B cell (primary cell): Measurements from ENCODE around the gene PTPRN2. TPM values are rescaled to one million over a fixed set of nuclear protein-coding genes. Genes with fewer than 3 reads are reported as not detected.

Source experiments
- ATAC-seq: fragments of 200-7000 bp; cut with Tn5 transposase; one replicate; pipeline ENCODE4 v1.10.0; 2021; ENCODE audit warnings: low read depth, mild to moderate bottlenecking, moderate number of reproducible peaks, moderate library complexity
- CTCF ChIA-PET: fragments of 350-600 bp; sonication (Branson Sonifier 250); formaldehyde crosslinking; loops from one replicate; lab custom pipeline; 2021; ENCODE audit warnings: antibody characterized with exemption, inconsistent platforms; lab: Charles Lee
- POLR2A ChIA-PET: fragments of 350-600 bp; sonication (Branson Sonifier 250); formaldehyde crosslinking; loops from one replicate; lab custom pipeline; 2021; ENCODE audit warnings: antibody characterized with exemption; lab: Charles Lee
- DNase-seq: peaks from one replicate; pipeline ENCODE4 v3.0.0; 2013
- H2AFZ ChIP-seq: 2 replicates; pipeline ENCODE4 v1.6.1; 2012; ENCODE audit warnings: mild to moderate bottlenecking, low read depth, low read length; ENCODE audit not compliant: insufficient read depth, poor library complexity, severe bottlenecking
- H3K27ac ChIP-seq, 2 donors: 1 replicate in 1 of 2; 2 replicates in 1 of 2; pipeline ENCODE4 v1.5.1; 2012 to 2013; ENCODE audit warnings: low read length in 2 of 2, mild to moderate bottlenecking in 2 of 2, moderate library complexity in 1 of 2
- H3K27me3 ChIP-seq, 4 experiments: fragments of 200-600 bp in 1 of 4; sonication (generic) in 1 of 4; replicated peaks in 1 of 4; 1 replicate in 2 of 4; 2 replicates in 2 of 4; pipeline versions ENCODE4 v1.6.1 to v1.7.0; 2013 to 2016; ENCODE audit warnings: low read length in 3 of 4, mild to moderate bottlenecking in 2 of 4, mixed read lengths in 1 of 4, moderate library complexity in 1 of 4; ENCODE audit not compliant: insufficient read depth in 4 of 4, control insufficient read depth in 3 of 4; ENCODE audit errors: control extremely low read depth in 1 of 4
- H3K36me3 ChIP-seq, 2 experiments: replicated peaks in 1 of 2; 1 replicate in 1 of 2; 2 replicates in 1 of 2; pipeline versions ENCODE4 v1.6.1 to v1.7.1; 2013; ENCODE audit warnings: low read length in 1 of 2; ENCODE audit not compliant: insufficient read depth in 2 of 2, control insufficient read depth in 1 of 2; ENCODE audit errors: control extremely low read depth in 1 of 2, extremely low read depth in 1 of 2
- H3K4me1 ChIP-seq, 2 donors: fragments of 200-600 bp in 1 of 2; sonication (generic) in 1 of 2; 1 replicate in 1 of 2; 2 replicates in 1 of 2; pipeline versions ENCODE4 v1.5.1 to v1.6.1; 2013 to 2017; ENCODE audit warnings: low read length in 2 of 2; ENCODE audit not compliant: control insufficient read depth in 2 of 2, insufficient read depth in 2 of 2
- H3K4me2 ChIP-seq: replicated peaks from 2 replicates; pipeline ENCODE3; 2012; ENCODE audit warnings: mild to moderate bottlenecking, low read depth, low read length; ENCODE audit not compliant: poor library complexity, severe bottlenecking
- H3K4me3 ChIP-seq, 5 experiments: fragments of 200-600 bp in 1 of 5; sonication (generic) in 1 of 5; 1 replicate in 3 of 5; 2 replicates in 2 of 5; pipeline versions ENCODE4 v1.5.1 to v1.7.0; 2011 to 2016; ENCODE audit warnings: low read length in 4 of 5, mild to moderate bottlenecking in 4 of 5, low read depth in 2 of 5, control low read depth in 1 of 5, moderate library complexity in 1 of 5; ENCODE audit not compliant: insufficient read depth in 1 of 5; ENCODE audit errors: control extremely low read depth in 1 of 5, extremely low read depth in 1 of 5
- H3K79me2 ChIP-seq: fragments of 200-600 bp; sonication (generic); one replicate; pipeline ENCODE4 v1.6.0; 2016; ENCODE audit warnings: low read length; ENCODE audit not compliant: control insufficient read depth, insufficient read depth
- H3K9ac ChIP-seq: fragments of 200-600 bp; sonication (generic); 2 replicates; pipeline ENCODE4 v1.6.1; 2017; ENCODE audit warnings: mild to moderate bottlenecking, low read length, moderate library complexity
- H3K9me3 ChIP-seq, 3 donors: one replicate each; pipeline versions ENCODE4 v1.6.1 to v1.7.1; 2013; ENCODE audit warnings: low read length in 2 of 3; ENCODE audit not compliant: control insufficient read depth in 2 of 3, insufficient read depth in 1 of 3; ENCODE audit errors: control extremely low read depth in 1 of 3
- H4K20me1 ChIP-seq: 2 replicates; pipeline ENCODE4 v1.6.0; 2012; ENCODE audit warnings: mild to moderate bottlenecking, low read length; ENCODE audit not compliant: insufficient read depth, control insufficient read depth, poor library complexity, severe bottlenecking
- H3K27ac Mint-ChIP-seq: one replicate; pipeline ENCODE4 v1.8.0; 2021; ENCODE audit warnings: mixed read lengths
- H3K27me3 Mint-ChIP-seq: one replicate; pipeline ENCODE4 v1.8.0; 2021; ENCODE audit warnings: mixed read lengths
- H3K4me1 Mint-ChIP-seq: one replicate; pipeline ENCODE4 v1.8.0; 2021; ENCODE audit warnings: mixed read lengths
- H3K4me3 Mint-ChIP-seq: one replicate; pipeline ENCODE4 v1.8.0; 2021; ENCODE audit warnings: mixed read lengths
- H3K9me3 Mint-ChIP-seq: one replicate; pipeline ENCODE4 v1.8.0; 2022; ENCODE audit warnings: mixed read lengths; ENCODE audit not compliant: insufficient read depth
- CTCF ChIP-seq: fragments of 200-600 bp; IDR thresholded peaks from one replicate; pipeline ENCODE4 v1.8.0; 2022; ENCODE audit warnings: antibody characterized with exemption, mild to moderate bottlenecking
- EZH2 ChIP-seq: IDR thresholded peaks from 2 replicates; pipeline ENCODE4 v1.6.1; 2012; ENCODE audit warnings: borderline replicate concordance, low read depth, mild to moderate bottlenecking, moderate library complexity, low read length; ENCODE audit not compliant: insufficient read depth, poor library complexity, severe bottlenecking
- WGBS: methylation state at CpG from one replicate; pipeline ENCODE4 v1.1.5; 2013; ENCODE audit warnings: missing lambda C conversion rate; ENCODE audit not compliant: insufficient coverage; 5-methylcytosine and 5-hydroxymethylcytosine counted together
- intact Hi-C: fragments of 100-400 bp; cut with micrococcal nuclease; formaldehyde crosslinking; loops from one replicate; pipeline ENCODE4 v1.10.0; 2022
- polyA plus RNA-seq: library from polyadenylated mRNA; depleted of rRNA; stranded (reverse); fragments of >200 nt; gene quantifications from 2 replicates; pipeline ENCODE4 v1.2.3, GENCODE V29; 2012
- total RNA-seq, 2 donors: library from RNA; stranded (reverse); fragments of 120-200 nt in 1 of 2; gene quantifications; 1 replicate in 1 of 2; 2 replicates in 1 of 2; pipeline versions ENCODE4 v1.2.3 to v1.2.4, GENCODE V29; 2013 to 2022

Gene PTPRN2
- total and polyA plus RNA-seq, 2 donors (not counting 1 experiment from before 2014, with no cell fraction given), result 2.0 to 5.0 TPM

- DNase-seq (no peak), ATAC-seq (no peak)
- no peak for TF ChIP-seq EZH2
- no peak for TF ChIP-seq CTCF
- 97% methylated on average over 17 of the region's 17 CpGs for WGBS
- Mint-ChIP-seq H3K4me3 (no peak overlapping the region), H3K27ac (no peak overlapping the region), H3K27me3 (no peaks in the 10 kb centered on the region), H3K9me3 (no peaks in the 10 kb centered on the region), H3K4me1 (peaks cover 4% of the 10 kb centered on the region)
- Histone ChIP-seq H3K4me3 (no peak overlapping the region), H3K9ac (no peak overlapping the region), H3K4me2 (no peak overlapping the region), H3K9me3 (peaks cover 0 to 24% (median 0%) of the 10 kb centered on the region in 3 donors), H3K4me1 (peaks cover 0 to 7% of the 10 kb centered on the region in 2 donors), H3K79me2 (no peaks in the 10 kb centered on the region), H2AFZ (no peak overlapping the region), H4K20me1 (no peaks in the 10 kb centered on the region), H3K36me3 (no peaks in the 10 kb centered on the region), H3K27ac (no peak overlapping the region), H3K27me3 (no peaks in the 10 kb centered on the region)
- POLR2A ChIA-PET, result no interaction called here
- CTCF ChIA-PET, result no interaction called here
- intact Hi-C loops, result no loop called here
Measured at GRCh38 chr7:157873664-157874063, 714.0 kb downstream of the PTPRN2 start.

GRCh38 chr7:157873181-157873580, 714.4 kb downstream of the PTPRN2 start:
- DNase-seq (no peak), ATAC-seq (no peak)
- TF ChIP-seq CTCF, result no peak
- TF ChIP-seq EZH2, result no peak
- Histone ChIP-seq H3K4me3 (no peak overlapping the region), H3K4me1 (peaks cover 0 to 7% of the 10 kb centered on the region in 2 donors), H3K27me3 (no peaks in the 10 kb centered on the region), H4K20me1 (no peaks in the 10 kb centered on the region), H3K79me2 (no peaks in the 10 kb centered on the region), H3K9me3 (peaks cover 0 to 25% (median 0%) of the 10 kb centered on the region in 3 donors), H3K4me2 (no peak overlapping the region), H3K36me3 (no peaks in the 10 kb centered on the region), H2AFZ (no peak overlapping the region), H3K27ac (no peak overlapping the region), H3K9ac (no peak overlapping the region)
- ChIA-PET POLR2A (no interaction called here), CTCF (no interaction called here)
- WGBS, result 94% methylated on average over 12 of the region's 30 CpGs
- Mint-ChIP-seq H3K27me3 (no peaks in the 10 kb centered on the region), H3K27ac (no peak overlapping the region), H3K9me3 (no peaks in the 10 kb centered on the region), H3K4me3 (no peak overlapping the region), H3K4me1 (peaks cover 4% of the 10 kb centered on the region)
- intact Hi-C loops, result no loop called here
